GM12878 (cell line): ENCODE results near the gene BRWD1. TPM values are rescaled to one million over a fixed set of nuclear protein-coding genes. Genes with fewer than 3 reads are reported as not detected.

Experiments
- ATAC-seq: fragments of 200-7000 bp; cut with Tn5 transposase; 3 replicates; pipeline ENCODE4 v1.9.1; 2020; ENCODE audit warnings: mild to moderate bottlenecking, moderate library complexity
- BruUV-seq: library from RNA; stranded (reverse); fragments of 400-500 nt; replicated peaks from 2 replicates; lab custom pipeline; 2021; lab: Mats Ljungman, UMichigan
- CTCF ChIA-PET: fragments of 300-600 bp; sonication (Branson Sonifier 250); formaldehyde crosslinking; extraction: SDS; loops from one replicate; lab custom pipeline; 2021; ENCODE audit warnings: inconsistent platforms; lab: Yijun Ruan, JAX
- POLR2A ChIA-PET: fragments of 350-600 bp; formaldehyde crosslinking; extraction: SDS; loops from one replicate; lab custom pipeline; 2021; ENCODE audit warnings: inconsistent platforms; lab: Charles Lee
- RAD21 ChIA-PET: fragments of 300-600 bp; sonication (Branson Sonifier 250); formaldehyde crosslinking; loops from one replicate; lab custom pipeline; 2023; ENCODE audit warnings: antibody characterized with exemption; ENCODE audit not compliant: unreplicated experiment; lab: Charles Lee
- SMC1A ChIA-PET: fragments of 300-600 bp; sonication (Branson Sonifier 250); formaldehyde crosslinking; loops from one replicate; lab custom pipeline; 2023; ENCODE audit not compliant: unreplicated experiment, uncharacterized antibody; lab: Charles Lee
- DNase-seq: peaks from one replicate; pipeline ENCODE4 v3.0.0-alpha.2; 2011; ENCODE audit warnings: low read depth, low spot score
- FAIRE-seq: peaks from 3 replicates; lab custom pipeline; 2011; peaks lifted over from hg19 to GRCh38; lab: Jason Lieb, UNC
- H2AFZ ChIP-seq: 2 replicates; pipeline ENCODE4 v1.6.0; 2011; ENCODE audit warnings: low read depth, low read length, control low read depth; ENCODE audit not compliant: control insufficient read depth
- H3K27ac ChIP-seq: 2 replicates; pipeline ENCODE4 v1.5.1; 2011; ENCODE audit warnings: control low read depth; ENCODE audit not compliant: control insufficient read depth, insufficient read depth
- H3K27me3 ChIP-seq, 2 experiments: replicated peaks in 1 of 2; 2 replicates each; pipeline versions ENCODE4 v1.6.0 to v1.6.1; 2011; ENCODE audit warnings: low read length in 1 of 2; ENCODE audit not compliant: control insufficient read depth in 2 of 2, insufficient read depth in 2 of 2
- H3K36me3 ChIP-seq, 2 experiments: 2 replicates each; pipeline ENCODE4 v1.5.1; 2011; ENCODE audit warnings: low read length in 1 of 2; ENCODE audit not compliant: control insufficient read depth in 2 of 2, insufficient read depth in 2 of 2
- H3K4me1 ChIP-seq: 2 replicates; pipeline ENCODE4 v1.6.1; 2011; ENCODE audit warnings: mild to moderate bottlenecking, low read length, moderate library complexity, mixed read lengths; ENCODE audit not compliant: control insufficient read depth, insufficient read depth
- H3K4me2 ChIP-seq: 2 replicates; pipeline ENCODE4 v1.6.0; 2011; ENCODE audit warnings: control low read depth; ENCODE audit not compliant: control insufficient read depth, insufficient read depth
- H3K4me3 ChIP-seq: fragments of 200-600 bp; sonication (generic); 2 replicates; pipeline ENCODE4 v1.5.1; 2016
- H3K79me2 ChIP-seq: 2 replicates; pipeline ENCODE4 v1.6.0; 2011; ENCODE audit warnings: low read length; ENCODE audit not compliant: control insufficient read depth, insufficient read depth
- H3K9ac ChIP-seq: 2 replicates; pipeline ENCODE4 v1.8.0; 2011; ENCODE audit warnings: low read length, control low read depth, mixed read lengths; ENCODE audit not compliant: control insufficient read depth, insufficient read depth
- H3K9me3 ChIP-seq: replicated peaks from 3 replicates; pipeline ENCODE4 v1.5.1; 2011; ENCODE audit warnings: mild to moderate bottlenecking, low read length; ENCODE audit not compliant: control insufficient read depth, insufficient read depth
- H4K20me1 ChIP-seq: 2 replicates; pipeline ENCODE4 v1.6.0; 2011; ENCODE audit not compliant: control insufficient read depth, insufficient read depth
- BRCA1 ChIP-seq: IDR thresholded peaks from 2 replicates; pipeline ENCODE4 v1.6.1; 2011; ENCODE audit warnings: low read depth, low read length, improper control_type of control experiment
- CREM ChIP-seq: IDR thresholded peaks from 2 replicates; pipeline ENCODE4 v1.6.1; 2014; ENCODE audit warnings: antibody characterized with exemption, low read depth
- NFYA ChIP-seq: IDR thresholded peaks from 2 replicates; pipeline ENCODE4 v1.6.1; 2011; ENCODE audit warnings: low read depth, mild to moderate bottlenecking, low read length, improper control_type of control experiment, borderline replicate concordance
- POLR2A ChIP-seq: IDR thresholded peaks from 2 replicates; pipeline ENCODE4 v1.6.1; 2011; ENCODE audit warnings: low read depth, mild to moderate bottlenecking, low read length
- RAD51 ChIP-seq: fragments of 450-650 bp; IDR thresholded peaks from 2 replicates; pipeline ENCODE4 v1.6.1; 2016; ENCODE audit warnings: moderate library complexity, mild to moderate bottlenecking, inconsistent platforms
- RB1 ChIP-seq: fragments of 450-650 bp; formaldehyde crosslinking; IDR thresholded peaks from 2 replicates; pipeline ENCODE4 v1.6.1; 2017; ENCODE audit warnings: mild to moderate bottlenecking, borderline replicate concordance
- RCOR1 ChIP-seq: conservative IDR thresholded peaks from 2 replicates; pipeline ENCODE4 v1.6.1; 2012; ENCODE audit warnings: low read depth, low read length, improper control_type of control experiment
- RELA ChIP-seq: fragments of 450-650 bp; IDR thresholded peaks from 2 replicates; pipeline ENCODE4 v1.8.0; 2014; ENCODE audit warnings: borderline replicate concordance; ENCODE audit not compliant: partially characterized antibody
- SMAD5 ChIP-seq: IDR thresholded peaks from 2 replicates; pipeline ENCODE4 v1.6.1; 2016; ENCODE audit warnings: antibody characterized with exemption, low read depth
- SMARCA5 ChIP-seq: fragments of 450-650 bp; IDR thresholded peaks from 2 replicates; pipeline ENCODE4 v1.6.1; 2017; ENCODE audit warnings: mild to moderate bottlenecking
- TCF12 ChIP-seq: IDR thresholded peaks from 2 replicates; pipeline ENCODE4 v1.6.1; 2011; ENCODE audit warnings: low read depth, mild to moderate bottlenecking, low read length
- ZNF207 ChIP-seq: fragments of 450-650 bp; IDR thresholded peaks from 2 replicates; pipeline ENCODE4 v1.6.1; 2014; ENCODE audit warnings: antibody characterized with exemption, mild to moderate bottlenecking, borderline replicate concordance
- WGBS: methylation state at CpG from one replicate; pipeline ENCODE4 v1.1.6; 2016; ENCODE audit warnings: low lambda C conversion rate; ENCODE audit not compliant: insufficient replicate concordance, insufficient coverage; ENCODE audit errors: missing lambda C conversion rate; 5-methylcytosine and 5-hydroxymethylcytosine counted together
- in situ Hi-C: fragments of 300-500 bp; cut with MboI; formaldehyde crosslinking; loops from 9 replicates; pipeline ENCODE4 v1.14.3; 2018; ENCODE audit warnings: mixed read lengths
- intact Hi-C: fragments of 100-400 bp; cut with micrococcal nuclease; formaldehyde crosslinking; loops from one replicate; pipeline ENCODE4 v1.14.2; 2022; ENCODE audit not compliant: unreplicated experiment
- polyA plus RNA-seq, 11 experiments: library from polyadenylated mRNA; depleted of rRNA in 4 of 11; unstranded in 6 of 11; stranded (reverse) in 5 of 11; fragments of >200 nt; fragmentation: Nextera tagmentation in 4 of 11; fragmentation: Illumina TruSeq in 1 of 11; extraction: Ambion mirVana in 4 of 11; extraction: Trizol in 1 of 11; gene quantifications; 1 replicate in 1 of 11; 2 replicates in 10 of 11; pipeline versions ENCODE4 v1.2.1 to v1.2.3, GENCODE V29; 2011 to 2016; ENCODE audit warnings: inconsistent platforms in 2 of 11, missing spikeins in 2 of 11, low read depth in 1 of 11
- total RNA-seq, 4 experiments: library from RNA; depleted of rRNA in 3 of 4; stranded (reverse); fragments of >200 nt in 3 of 4; fragmentation: Illumina TruSeq in 1 of 4; extraction: Trizol in 1 of 4; gene quantifications; 2 replicates each; pipeline versions ENCODE4 v1.2.1 to v1.2.3, GENCODE V29; 2013 to 2021
- TF ChIP-seq, protein P1 (sequence below): fragments of 150-350 bp; IDR thresholded peaks from 2 replicates; pipeline ENCODE4 v1.6.1; 2016; ENCODE audit warnings: low read depth, low read length
- TF ChIP-seq, protein P2 (sequence below): fragments of 150-350 bp; IDR thresholded peaks from 2 replicates; pipeline ENCODE4 v1.6.1; 2014; ENCODE audit warnings: mild to moderate bottlenecking, low read depth, low read length

The BRWD1 gene
- total and polyA plus RNA-seq, 10 of the 15 experiments (the other 5 are each of a cell fraction or from before 2014, with no cell fraction given): 3.1 to 19.0 (median 13.5) TPM

DNA sequence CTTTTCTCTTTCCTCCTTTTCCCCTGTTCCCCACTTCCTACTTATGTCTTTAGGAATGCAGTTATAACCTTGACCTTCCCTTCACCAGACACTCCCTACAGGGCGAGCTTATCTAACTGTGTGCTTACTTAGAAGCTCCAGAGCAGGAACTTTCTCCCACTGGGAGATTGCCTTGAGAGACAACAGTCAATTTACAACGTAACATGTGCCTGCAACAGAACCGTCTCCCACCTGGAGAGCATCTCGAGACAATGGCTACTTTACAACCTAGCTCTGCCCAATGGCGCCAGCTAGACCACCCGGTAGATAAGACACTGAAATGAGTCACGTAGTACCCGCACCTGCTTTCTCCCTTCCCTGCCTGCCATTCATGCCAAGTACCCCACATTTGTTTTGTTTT is 18.7 kb upstream of the BRWD1 start:
- no peak overlapping the region for H3K4me2 ChIP-seq
- H3K79me2 ChIP-seq: no peaks in the 10 kb centered on the region
- H3K27me3 ChIP-seq: no peaks in the 10 kb centered on the region
- no peak overlapping the region for H2AFZ ChIP-seq
- TF ChIP-seq POLR2A: no peak
- no peak for TF ChIP-seq SMAD5
- no peak for TF ChIP-seq ZNF207
- TF ChIP-seq NFYA: no peak
- TF ChIP-seq TCF12: no peak
- in situ Hi-C loops: no loop called here
- FAIRE-seq (no peak), ATAC-seq (no peak), DNase-seq (no peak)
- no peaks in the 10 kb centered on the region for H3K4me1 ChIP-seq
- 61% methylated on average over 8 of the region's 8 CpGs for WGBS
- H3K4me3 ChIP-seq: no peak overlapping the region
- SMC1A ChIA-PET: interaction anchor here (0.8 kb wide), 1 partner anchor 58 kb away, joined by 3 read pairs; no protein-coding TSS in a partner anchor
- H3K36me3 ChIP-seq: no peaks in the 10 kb centered on the region
- no peak overlapping the region for H3K27ac ChIP-seq
- no peak overlapping the region for H3K9ac ChIP-seq
- no peaks in the 10 kb centered on the region for H4K20me1 ChIP-seq
- CTCF ChIA-PET: no interaction called here
- POLR2A ChIA-PET: no interaction called here
- RAD21 ChIA-PET: no interaction called here
- no TSS peak for BruUV-seq
- intact Hi-C loops: no loop called here
- no peaks in the 10 kb centered on the region for H3K9me3 ChIP-seq

DNA sequence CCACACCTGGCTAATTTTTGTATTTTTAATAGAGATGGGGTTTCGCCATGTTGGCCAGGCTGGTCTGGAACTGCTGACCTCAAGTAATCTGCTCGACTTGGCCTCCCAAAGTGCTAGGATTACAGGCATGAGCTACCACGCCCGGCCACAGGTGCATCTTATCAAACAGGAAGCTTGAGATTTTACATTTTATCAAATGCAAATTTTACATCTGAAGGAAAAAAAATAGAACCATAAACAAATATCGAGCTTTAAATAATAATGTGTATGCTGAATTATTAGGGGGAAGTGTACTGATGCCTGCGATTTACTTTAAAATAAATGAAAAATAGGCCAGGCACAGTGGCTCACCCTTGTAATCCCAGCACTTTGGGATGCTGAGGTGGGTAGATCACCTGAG is 16.6 kb upstream of the BRWD1 start:
- TF ChIP-seq BRCA1 (no peak), RCOR1 (no peak), RELA (no peak), NFYA (no peak), RAD51 (no peak), SMARCA5 (no peak), RB1 (no peak), CREM (no peak)
- TF ChIP-seq, protein P1, sequence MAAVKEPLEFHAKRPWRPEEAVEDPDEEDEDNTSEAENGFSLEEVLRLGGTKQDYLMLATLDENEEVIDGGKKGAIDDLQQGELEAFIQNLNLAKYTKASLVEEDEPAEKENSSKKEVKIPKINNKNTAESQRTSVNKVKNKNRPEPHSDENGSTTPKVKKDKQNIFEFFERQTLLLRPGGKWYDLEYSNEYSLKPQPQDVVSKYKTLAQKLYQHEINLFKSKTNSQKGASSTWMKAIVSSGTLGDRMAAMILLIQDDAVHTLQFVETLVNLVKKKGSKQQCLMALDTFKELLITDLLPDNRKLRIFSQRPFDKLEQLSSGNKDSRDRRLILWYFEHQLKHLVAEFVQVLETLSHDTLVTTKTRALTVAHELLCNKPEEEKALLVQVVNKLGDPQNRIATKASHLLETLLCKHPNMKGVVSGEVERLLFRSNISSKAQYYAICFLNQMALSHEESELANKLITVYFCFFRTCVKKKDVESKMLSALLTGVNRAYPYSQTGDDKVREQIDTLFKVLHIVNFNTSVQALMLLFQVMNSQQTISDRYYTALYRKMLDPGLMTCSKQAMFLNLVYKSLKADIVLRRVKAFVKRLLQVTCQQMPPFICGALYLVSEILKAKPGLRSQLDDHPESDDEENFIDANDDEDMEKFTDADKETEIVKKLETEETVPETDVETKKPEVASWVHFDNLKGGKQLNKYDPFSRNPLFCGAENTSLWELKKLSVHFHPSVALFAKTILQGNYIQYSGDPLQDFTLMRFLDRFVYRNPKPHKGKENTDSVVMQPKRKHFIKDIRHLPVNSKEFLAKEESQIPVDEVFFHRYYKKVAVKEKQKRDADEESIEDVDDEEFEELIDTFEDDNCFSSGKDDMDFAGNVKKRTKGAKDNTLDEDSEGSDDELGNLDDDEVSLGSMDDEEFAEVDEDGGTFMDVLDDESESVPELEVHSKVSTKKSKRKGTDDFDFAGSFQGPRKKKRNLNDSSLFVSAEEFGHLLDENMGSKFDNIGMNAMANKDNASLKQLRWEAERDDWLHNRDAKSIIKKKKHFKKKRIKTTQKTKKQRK: no peak
- TF ChIP-seq, protein P2, sequence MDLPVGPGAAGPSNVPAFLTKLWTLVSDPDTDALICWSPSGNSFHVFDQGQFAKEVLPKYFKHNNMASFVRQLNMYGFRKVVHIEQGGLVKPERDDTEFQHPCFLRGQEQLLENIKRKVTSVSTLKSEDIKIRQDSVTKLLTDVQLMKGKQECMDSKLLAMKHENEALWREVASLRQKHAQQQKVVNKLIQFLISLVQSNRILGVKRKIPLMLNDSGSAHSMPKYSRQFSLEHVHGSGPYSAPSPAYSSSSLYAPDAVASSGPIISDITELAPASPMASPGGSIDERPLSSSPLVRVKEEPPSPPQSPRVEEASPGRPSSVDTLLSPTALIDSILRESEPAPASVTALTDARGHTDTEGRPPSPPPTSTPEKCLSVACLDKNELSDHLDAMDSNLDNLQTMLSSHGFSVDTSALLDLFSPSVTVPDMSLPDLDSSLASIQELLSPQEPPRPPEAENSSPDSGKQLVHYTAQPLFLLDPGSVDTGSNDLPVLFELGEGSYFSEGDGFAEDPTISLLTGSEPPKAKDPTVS: no peak
- ChIA-PET POLR2A (no interaction called here), CTCF (interaction anchor here (0.7 to 0.9 kb wide), 2 partner anchors 17 to 82 kb away, joined by 3 to 4 read pairs; no protein-coding TSS in a partner anchor), RAD21 (no interaction called here), SMC1A (no interaction called here)
- H3K4me2 ChIP-seq: no peak overlapping the region
- in situ Hi-C loops (no loop called here), intact Hi-C loops (no loop called here)
- no peak for ATAC-seq
- WGBS: 14% methylated on average over 6 of the region's 6 CpGs
- H3K9me3 ChIP-seq: no peaks in the 10 kb centered on the region
- no TSS peak for BruUV-seq
- no peak overlapping the region for H3K4me3 ChIP-seq
- no peaks in the 10 kb centered on the region for H4K20me1 ChIP-seq
- H3K27ac ChIP-seq: no peak overlapping the region
- no peak for DNase-seq
- FAIRE-seq: no peak
- no peak overlapping the region for H3K9ac ChIP-seq
- no peak overlapping the region for H2AFZ ChIP-seq
- H3K27me3 ChIP-seq: no peaks in the 10 kb centered on the region
- no peaks in the 10 kb centered on the region for H3K79me2 ChIP-seq
- H3K4me1 ChIP-seq: no peaks in the 10 kb centered on the region
- no peaks in the 10 kb centered on the region for H3K36me3 ChIP-seq
